ENCODE results near the gene SLC6A3.

SLC6A3 gene

GRCh38 chr5:1390333-1390732 lies 54.9 kb downstream of the SLC6A3 start:
- H3K4me3 ChIP-seq (replicated peaks; ENCODE audit: insufficient read depth, low read length): no peak overlapping the region
- no peak overlapping the region for H3K27ac ChIP-seq (replicated peaks)
- no peak for DNase-seq (ENCODE audit: low read depth in 1 of 2, low spot score in 1 of 2)
- TF ChIP-seq REST (IDR thresholded peaks at IDR 0.05; ENCODE audit: insufficient replicate concordance, low read depth) (no peak), SPI1 (IDR thresholded peaks at IDR 0.05; ENCODE audit: borderline replicate concordance, low read depth) (no peak), GABPA (IDR thresholded peaks at IDR 0.05; ENCODE audit: low read depth) (no peak), POLR2AphosphoS5 (IDR thresholded peaks at IDR 0.05; ENCODE audit: low read depth) (no peak), CTCF (IDR thresholded peaks at IDR 0.05; ENCODE audit: insufficient read depth, low read length) (no peak)
- H3K27me3 ChIP-seq (ENCODE audit: insufficient read depth, poor library complexity, severe bottlenecking): peaks cover 23% of the 10 kb centered on the region

- peaks cover 22% of the 10 kb centered on the region for H3K27me3 ChIP-seq (ENCODE audit: insufficient read depth, poor library complexity, severe bottlenecking)
- no peak overlapping the region for H3K4me3 ChIP-seq (replicated peaks; ENCODE audit: insufficient read depth, low read length)
- no peak overlapping the region for H3K27ac ChIP-seq (replicated peaks)
- no peak for DNase-seq (ENCODE audit: low read depth in 1 of 2, low spot score in 1 of 2)
- no peak for TF ChIP-seq CTCF (IDR thresholded peaks at IDR 0.05; ENCODE audit: insufficient read depth, low read length)
- TF ChIP-seq REST (IDR thresholded peaks at IDR 0.05; ENCODE audit: insufficient replicate concordance, low read depth): no peak
- TF ChIP-seq GABPA (IDR thresholded peaks at IDR 0.05; ENCODE audit: low read depth): no peak
- TF ChIP-seq SPI1 (IDR thresholded peaks at IDR 0.05; ENCODE audit: borderline replicate concordance, low read depth): no peak
- TF ChIP-seq POLR2AphosphoS5 (IDR thresholded peaks at IDR 0.05; ENCODE audit: low read depth): no peak
Observed at GRCh38 chr5:1388383-1388967, 56.8 kb downstream of the SLC6A3 start.

- Histone ChIP-seq H3K4me3 (replicated peaks; ENCODE audit: insufficient read depth, low read length) (no peak overlapping the region), H3K27ac (replicated peaks) (no peak overlapping the region), H3K27me3 (ENCODE audit: insufficient read depth, poor library complexity, severe bottlenecking) (peaks cover 22% of the 10 kb centered on the region)
- no peak for DNase-seq (ENCODE audit: low read depth in 1 of 2, low spot score in 1 of 2)
- no peak for TF ChIP-seq CTCF (IDR thresholded peaks at IDR 0.05; ENCODE audit: insufficient read depth, low read length)
- TF ChIP-seq POLR2AphosphoS5 (IDR thresholded peaks at IDR 0.05; ENCODE audit: low read depth): no peak
- TF ChIP-seq SPI1 (IDR thresholded peaks at IDR 0.05; ENCODE audit: borderline replicate concordance, low read depth): no peak
- TF ChIP-seq GABPA (IDR thresholded peaks at IDR 0.05; ENCODE audit: low read depth): no peak
- no peak for TF ChIP-seq REST (IDR thresholded peaks at IDR 0.05; ENCODE audit: insufficient replicate concordance, low read depth)
Observed at GRCh38 chr5:1387876-1388275, 57.4 kb downstream of the SLC6A3 start.
